Measurements from ENCODE around the gene FASN.

The FASN gene

GRCh38 chr17:82104797-82105416 is 6.9 kb upstream of the FASN start:
- Mint-ChIP-seq H3K27ac (ENCODE audit: low read depth) (peak overlapping the region; percentile 96), H3K36me3 (ENCODE audit: insufficient read depth) (peaks cover 6% of the 10 kb centered on the region), H3K27me3 (no peaks in the 10 kb centered on the region), H3K4me1 (peaks cover 18% of the 10 kb centered on the region), H3K9me3 (no peaks in the 10 kb centered on the region), H3K4me3 (peak overlapping the region; percentile 90)
- ATAC-seq (replicated peaks; ENCODE audit: extremely low read depth, poor library complexity, severe bottlenecking) (no peak), DNase-seq (ENCODE audit: low spot score in 2 of 2) (no peak)

- no peak for DNase-seq (ENCODE audit: low spot score in 2 of 2)
- peak overlapping the region; percentile 44 for H3K27ac Mint-ChIP-seq (ENCODE audit: low read depth)
- peaks cover 25% of the 10 kb centered on the region for H3K4me1 Mint-ChIP-seq
- ATAC-seq (replicated peaks; ENCODE audit: extremely low read depth, poor library complexity, severe bottlenecking): no peak
- H3K9me3 Mint-ChIP-seq: no peaks in the 10 kb centered on the region
- H3K4me3 Mint-ChIP-seq: no peak overlapping the region
- no peaks in the 10 kb centered on the region for H3K27me3 Mint-ChIP-seq
- H3K36me3 Mint-ChIP-seq (ENCODE audit: insufficient read depth): peaks cover 7% of the 10 kb centered on the region
Measured at GRCh38 chr17:82103553-82104451, 5.8 kb upstream of the FASN start.

- H3K36me3 Mint-ChIP-seq (ENCODE audit: insufficient read depth): peaks cover 7% of the 10 kb centered on the region
- ATAC-seq (replicated peaks; ENCODE audit: extremely low read depth, poor library complexity, severe bottlenecking): no peak
- H3K4me3 Mint-ChIP-seq: no peak overlapping the region
- no peaks in the 10 kb centered on the region for H3K9me3 Mint-ChIP-seq
- H3K4me1 Mint-ChIP-seq: peaks cover 25% of the 10 kb centered on the region
- H3K27ac Mint-ChIP-seq (ENCODE audit: low read depth): no peak overlapping the region
- no peaks in the 10 kb centered on the region for H3K27me3 Mint-ChIP-seq
- no peak for DNase-seq (ENCODE audit: low spot score in 2 of 2)
Measured at GRCh38 chr17:82101767-82102679, 4.0 kb upstream of the FASN start.

- H3K36me3 Mint-ChIP-seq (ENCODE audit: insufficient read depth): peaks cover 7% of the 10 kb centered on the region
- H3K4me1 Mint-ChIP-seq: peaks cover 21% of the 10 kb centered on the region
- H3K4me3 Mint-ChIP-seq: no peak overlapping the region
Measured at GRCh38 chr17:82101301-82101715, 3.3 kb upstream of the FASN start.

GRCh38 chr17:82100502-82101298 is 2.7 kb upstream of the FASN start:
- H3K4me3 Mint-ChIP-seq: no peak overlapping the region
- H3K9me3 Mint-ChIP-seq: no peaks in the 10 kb centered on the region
- DNase-seq (ENCODE audit: low spot score in 2 of 2) (no peak), ATAC-seq (replicated peaks; ENCODE audit: extremely low read depth, poor library complexity, severe bottlenecking) (no peak)
- no peaks in the 10 kb centered on the region for H3K27me3 Mint-ChIP-seq
- peak overlapping the region; percentile 84 for H3K27ac Mint-ChIP-seq (ENCODE audit: low read depth)
- peaks cover 15% of the 10 kb centered on the region for H3K4me1 Mint-ChIP-seq
- H3K36me3 Mint-ChIP-seq (ENCODE audit: insufficient read depth): peaks cover 4% of the 10 kb centered on the region

More at GRCh38 chr17:82101301-82101715, 3.3 kb upstream of the FASN start:
- ATAC-seq (replicated peaks; ENCODE audit: extremely low read depth, poor library complexity, severe bottlenecking) (no peak), DNase-seq (ENCODE audit: low spot score in 2 of 2) (no peak)
- H3K9me3 Mint-ChIP-seq: no peaks in the 10 kb centered on the region
- no peaks in the 10 kb centered on the region for H3K27me3 Mint-ChIP-seq
- peak overlapping the region; percentile 84 for H3K27ac Mint-ChIP-seq (ENCODE audit: low read depth)

GRCh38 chr17:82098939-82099763 is 1.1 kb upstream of the FASN start:
- Mint-ChIP-seq H3K4me1 (peaks cover 7% of the 10 kb centered on the region), H3K36me3 (ENCODE audit: insufficient read depth) (peaks cover 6% of the 10 kb centered on the region), H3K27ac (ENCODE audit: low read depth) (peak overlapping the region; percentile 84), H3K4me3 (peak overlapping the region; percentile 78), H3K9me3 (no peaks in the 10 kb centered on the region), H3K27me3 (no peaks in the 10 kb centered on the region)
- ATAC-seq (replicated peaks; ENCODE audit: extremely low read depth, poor library complexity, severe bottlenecking) (no peak), DNase-seq (ENCODE audit: low spot score in 2 of 2) (no peak)

- Mint-ChIP-seq H3K27ac (ENCODE audit: low read depth) (no peak overlapping the region), H3K9me3 (no peaks in the 10 kb centered on the region), H3K27me3 (no peaks in the 10 kb centered on the region), H3K4me1 (peaks cover 7% of the 10 kb centered on the region), H3K36me3 (ENCODE audit: insufficient read depth) (peaks cover 8% of the 10 kb centered on the region), H3K4me3 (peak overlapping the region; percentile 62)
- ATAC-seq (replicated peaks; ENCODE audit: extremely low read depth, poor library complexity, severe bottlenecking) (peak; percentile 3), DNase-seq (ENCODE audit: low spot score in 2 of 2) (peak in 1 of 2 donors; percentile 28)
Measured at GRCh38 chr17:82097919-82098168, 192 bp downstream of the FASN start.

GRCh38 chr17:82097184-82097918 is 685 bp downstream of the FASN start:
- H3K27ac Mint-ChIP-seq (ENCODE audit: low read depth): no peak overlapping the region
- no peaks in the 10 kb centered on the region for H3K9me3 Mint-ChIP-seq
- H3K36me3 Mint-ChIP-seq (ENCODE audit: insufficient read depth): peaks cover 8% of the 10 kb centered on the region
- peaks cover 7% of the 10 kb centered on the region for H3K4me1 Mint-ChIP-seq
- ATAC-seq (replicated peaks; ENCODE audit: extremely low read depth, poor library complexity, severe bottlenecking) (peak; percentile 1), DNase-seq (ENCODE audit: low spot score in 2 of 2) (no peak)
- no peaks in the 10 kb centered on the region for H3K27me3 Mint-ChIP-seq
- H3K4me3 Mint-ChIP-seq: peak overlapping the region; percentile 62

GRCh38 chr17:82096709-82097183 is 1.3 kb downstream of the FASN start:
- peaks cover 7% of the 10 kb centered on the region for H3K4me1 Mint-ChIP-seq
- H3K4me3 Mint-ChIP-seq: peak overlapping the region; percentile 62
- H3K36me3 Mint-ChIP-seq (ENCODE audit: insufficient read depth): peaks cover 10% of the 10 kb centered on the region
- ATAC-seq (replicated peaks; ENCODE audit: extremely low read depth, poor library complexity, severe bottlenecking): no peak
- H3K9me3 Mint-ChIP-seq: no peaks in the 10 kb centered on the region
- H3K27ac Mint-ChIP-seq (ENCODE audit: low read depth): no peak overlapping the region
- no peaks in the 10 kb centered on the region for H3K27me3 Mint-ChIP-seq
- no peak for DNase-seq (ENCODE audit: low spot score in 2 of 2)

- Mint-ChIP-seq H3K4me3 (peak overlapping the region; percentile 36), H3K4me1 (peaks cover 7% of the 10 kb centered on the region), H3K9me3 (no peaks in the 10 kb centered on the region), H3K27ac (ENCODE audit: low read depth) (peak overlapping the region; percentile 22), H3K36me3 (ENCODE audit: insufficient read depth) (peaks cover 10% of the 10 kb centered on the region), H3K27me3 (no peaks in the 10 kb centered on the region)
- no peak for ATAC-seq (replicated peaks; ENCODE audit: extremely low read depth, poor library complexity, severe bottlenecking)
- no peak for DNase-seq (ENCODE audit: low spot score in 2 of 2)
Measured at GRCh38 chr17:82095777-82096708, 2.0 kb downstream of the FASN start.

Data from central memory CD8-positive, alpha-beta T cell (primary cell).